ENCODE measurements around the gene SLIT1. TPM values are rescaled to one million over a fixed set of nuclear protein-coding genes. Genes with fewer than 3 reads are reported as not detected.

Gene SLIT1
- total RNA-seq, 1 experiment from 2014 or later, result 0.41 TPM

DNA sequence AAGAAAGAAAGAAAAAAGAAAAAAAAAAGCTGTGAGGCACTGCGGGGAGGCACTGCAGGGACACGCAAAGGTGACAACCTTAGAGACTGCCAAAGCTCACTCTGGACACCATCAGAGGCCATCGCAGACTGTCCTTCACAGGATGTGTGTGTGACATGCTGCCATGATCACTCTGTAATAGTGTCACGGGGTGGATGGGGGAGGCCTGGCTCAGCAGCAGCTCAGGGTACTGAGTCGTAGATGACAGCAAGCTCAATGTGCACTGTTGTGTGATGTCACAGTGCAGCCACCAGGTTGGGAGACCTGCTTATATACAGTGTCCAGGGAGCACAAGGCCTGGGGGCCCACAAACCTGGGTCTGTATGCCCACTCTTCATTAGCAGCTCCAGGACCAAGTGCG lies 83.3 kb downstream of the SLIT1 start:
- CTCF ChIA-PET, result interaction anchor here (0.6 kb wide), 2 partner anchors 12 to 611 kb away, joined by 3 read pairs; no protein-coding TSS in a partner anchor

DNA sequence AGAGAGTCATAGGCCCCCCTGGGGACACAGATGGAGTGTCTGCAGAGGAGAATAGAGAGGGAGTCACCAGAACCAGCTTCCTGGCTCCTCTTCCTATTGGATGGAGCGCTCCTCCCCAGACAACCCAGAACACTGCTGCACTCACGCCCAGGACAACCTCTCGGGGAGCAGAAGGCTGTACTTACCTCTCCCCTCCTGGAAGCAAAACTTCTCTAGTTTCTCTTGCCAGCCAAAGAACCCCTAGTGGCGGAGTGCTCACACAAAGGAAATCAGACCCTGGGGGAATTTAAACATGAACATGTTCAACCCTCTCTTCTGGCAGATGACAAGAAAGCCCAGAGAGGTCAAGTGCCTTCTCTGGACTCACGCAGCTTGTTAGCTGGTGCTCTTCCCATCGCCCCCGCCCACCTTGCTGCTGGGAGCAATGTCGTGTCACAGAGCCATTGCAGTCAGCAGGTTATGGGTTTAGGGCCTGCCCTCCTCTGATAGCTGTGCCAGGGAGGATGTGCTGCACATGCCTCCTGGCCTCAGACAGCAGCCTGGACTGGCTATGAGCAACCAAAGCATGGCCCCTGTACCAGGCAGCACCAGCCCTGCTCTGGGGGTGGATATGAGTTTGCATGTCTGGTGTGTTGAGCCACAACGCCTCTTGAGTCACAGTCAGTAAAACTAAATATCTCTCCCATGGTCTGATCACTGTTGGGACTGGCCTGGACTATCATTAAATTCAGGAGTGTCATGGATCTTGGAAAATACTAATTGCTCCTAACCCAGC lies 84.4 kb downstream of the SLIT1 start:
- Histone ChIP-seq H3K4me1 (no peaks in the 10 kb centered on the region), H3K36me3 (ENCODE audit: control insufficient read depth, insufficient read depth, low read length) (no peaks in the 10 kb centered on the region), H3K27me3 (replicated peaks; ENCODE audit: control insufficient read depth, insufficient read depth, low read length) (no peaks in the 10 kb centered on the region; the same call in 1 of the 2 replicates), H3K4me3 (ENCODE audit: low read depth, low read length) (no peak overlapping the region), H3K9me3 (no peaks in the 10 kb centered on the region)
- BruUV-seq (replicated peaks), result no TSS peak
- H3K4me1 Mint-ChIP-seq (ENCODE audit: low read depth, unreplicated experiment), result no peaks in the 10 kb centered on the region
- ChIA-PET CTCF (no interaction called here), POLR2A (no interaction called here)
- no peak for DNase-seq
- H3K9me3 Mint-ChIP-seq (ENCODE audit: unreplicated experiment), result no peaks in the 10 kb centered on the region
- TF ChIP-seq, protein P1, sequence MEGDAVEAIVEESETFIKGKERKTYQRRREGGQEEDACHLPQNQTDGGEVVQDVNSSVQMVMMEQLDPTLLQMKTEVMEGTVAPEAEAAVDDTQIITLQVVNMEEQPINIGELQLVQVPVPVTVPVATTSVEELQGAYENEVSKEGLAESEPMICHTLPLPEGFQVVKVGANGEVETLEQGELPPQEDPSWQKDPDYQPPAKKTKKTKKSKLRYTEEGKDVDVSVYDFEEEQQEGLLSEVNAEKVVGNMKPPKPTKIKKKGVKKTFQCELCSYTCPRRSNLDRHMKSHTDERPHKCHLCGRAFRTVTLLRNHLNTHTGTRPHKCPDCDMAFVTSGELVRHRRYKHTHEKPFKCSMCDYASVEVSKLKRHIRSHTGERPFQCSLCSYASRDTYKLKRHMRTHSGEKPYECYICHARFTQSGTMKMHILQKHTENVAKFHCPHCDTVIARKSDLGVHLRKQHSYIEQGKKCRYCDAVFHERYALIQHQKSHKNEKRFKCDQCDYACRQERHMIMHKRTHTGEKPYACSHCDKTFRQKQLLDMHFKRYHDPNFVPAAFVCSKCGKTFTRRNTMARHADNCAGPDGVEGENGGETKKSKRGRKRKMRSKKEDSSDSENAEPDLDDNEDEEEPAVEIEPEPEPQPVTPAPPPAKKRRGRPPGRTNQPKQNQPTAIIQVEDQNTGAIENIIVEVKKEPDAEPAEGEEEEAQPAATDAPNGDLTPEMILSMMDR (IDR thresholded peaks at IDR 0.05; ENCODE audit: insufficient read depth in 1 of 2, low read depth in 1 of 2, low read length in 1 of 2, severe bottlenecking in 1 of 2, unreplicated experiment in 1 of 2), result peak in 1 of 2 experiments; percentile 23
- no peak overlapping the region for H3K4me3 Mint-ChIP-seq (ENCODE audit: unreplicated experiment)
- H3K27me3 Mint-ChIP-seq (ENCODE audit: insufficient read depth, unreplicated experiment), result peaks cover 33% of the 10 kb centered on the region
- no peaks in the 10 kb centered on the region for H3K36me3 Mint-ChIP-seq (ENCODE audit: insufficient read depth, unreplicated experiment)
- intact Hi-C loops (cut with micrococcal nuclease; ENCODE audit: unreplicated experiment), result no loop called here
- no peak overlapping the region for H3K27ac Mint-ChIP-seq (ENCODE audit: unreplicated experiment)

More for the DNA sequence above, 83.3 kb downstream of the SLIT1 start:
- intact Hi-C loops (cut with micrococcal nuclease; ENCODE audit: unreplicated experiment), result no loop called here
- DNase-seq, result no peak
- no peaks in the 10 kb centered on the region for H3K4me1 ChIP-seq
- H3K27ac Mint-ChIP-seq (ENCODE audit: unreplicated experiment), result no peak overlapping the region
- TF ChIP-seq, protein P1 (IDR thresholded peaks at IDR 0.05; ENCODE audit: insufficient read depth in 1 of 2, low read depth in 1 of 2, low read length in 1 of 2, severe bottlenecking in 1 of 2, unreplicated experiment in 1 of 2), result no peak
- BruUV-seq (replicated peaks), result no TSS peak
- H3K4me1 Mint-ChIP-seq (ENCODE audit: low read depth, unreplicated experiment), result no peaks in the 10 kb centered on the region
- no peak overlapping the region for H3K4me3 ChIP-seq (ENCODE audit: low read depth, low read length)
- no peaks in the 10 kb centered on the region for H3K36me3 Mint-ChIP-seq (ENCODE audit: insufficient read depth, unreplicated experiment)
- no peak overlapping the region for H3K4me3 Mint-ChIP-seq (ENCODE audit: unreplicated experiment)
- no peaks in the 10 kb centered on the region for H3K36me3 ChIP-seq (ENCODE audit: control insufficient read depth, insufficient read depth, low read length)
- no peaks in the 10 kb centered on the region for H3K9me3 ChIP-seq
- no peaks in the 10 kb centered on the region; the same call in 1 of the 2 replicates for H3K27me3 ChIP-seq (replicated peaks; ENCODE audit: control insufficient read depth, insufficient read depth, low read length)
- POLR2A ChIA-PET, result no interaction called here
- no peaks in the 10 kb centered on the region for H3K9me3 Mint-ChIP-seq (ENCODE audit: unreplicated experiment)
- H3K27me3 Mint-ChIP-seq (ENCODE audit: insufficient read depth, unreplicated experiment), result peaks cover 26% of the 10 kb centered on the region

DNA sequence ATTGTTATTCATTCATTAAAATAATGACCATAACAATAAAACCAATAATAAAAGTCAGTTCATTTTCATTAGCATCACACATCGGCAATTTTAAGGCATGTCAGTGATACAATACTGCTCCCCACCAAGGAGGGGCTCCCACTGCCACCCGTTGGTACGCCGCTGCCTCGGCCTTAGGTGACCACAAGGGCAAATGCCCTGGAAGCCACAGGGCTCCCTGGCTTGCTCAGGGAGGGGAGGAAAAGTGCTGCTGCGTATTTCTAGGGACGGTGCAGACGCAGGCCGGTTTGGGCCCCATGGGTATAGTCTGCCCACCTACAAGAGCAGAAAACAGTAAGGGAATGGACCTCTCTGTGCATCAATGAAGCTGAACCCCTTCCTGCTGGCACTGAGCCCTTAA lies 85.1 kb downstream of the SLIT1 start:
- intact Hi-C loops (cut with micrococcal nuclease; ENCODE audit: unreplicated experiment), result no loop called here
- Histone ChIP-seq H3K36me3 (ENCODE audit: control insufficient read depth, insufficient read depth, low read length) (no peaks in the 10 kb centered on the region), H3K9me3 (no peaks in the 10 kb centered on the region), H3K4me3 (ENCODE audit: low read depth, low read length) (no peak overlapping the region), H3K4me1 (no peaks in the 10 kb centered on the region), H3K27me3 (replicated peaks; ENCODE audit: control insufficient read depth, insufficient read depth, low read length) (no peaks in the 10 kb centered on the region; the same call in 1 of the 2 replicates)
- no TSS peak for BruUV-seq (replicated peaks)
- ChIA-PET POLR2A (no interaction called here), CTCF (no interaction called here)
- H3K27me3 Mint-ChIP-seq (ENCODE audit: insufficient read depth, unreplicated experiment), result peaks cover 31% of the 10 kb centered on the region
- no peak overlapping the region for H3K4me3 Mint-ChIP-seq (ENCODE audit: unreplicated experiment)
- no peak overlapping the region for H3K27ac Mint-ChIP-seq (ENCODE audit: unreplicated experiment)
- no peaks in the 10 kb centered on the region for H3K9me3 Mint-ChIP-seq (ENCODE audit: unreplicated experiment)
- no peaks in the 10 kb centered on the region for H3K36me3 Mint-ChIP-seq (ENCODE audit: insufficient read depth, unreplicated experiment)
- DNase-seq, result no peak
- TF ChIP-seq, protein P1 (IDR thresholded peaks at IDR 0.05; ENCODE audit: insufficient read depth in 1 of 2, low read depth in 1 of 2, low read length in 1 of 2, severe bottlenecking in 1 of 2, unreplicated experiment in 1 of 2), result no peak
- no peaks in the 10 kb centered on the region for H3K4me1 Mint-ChIP-seq (ENCODE audit: low read depth, unreplicated experiment)

Measured in Caco-2 (cell line).